ENCODE data around the gene PAPOLB.

PAPOLB gene

DNA sequence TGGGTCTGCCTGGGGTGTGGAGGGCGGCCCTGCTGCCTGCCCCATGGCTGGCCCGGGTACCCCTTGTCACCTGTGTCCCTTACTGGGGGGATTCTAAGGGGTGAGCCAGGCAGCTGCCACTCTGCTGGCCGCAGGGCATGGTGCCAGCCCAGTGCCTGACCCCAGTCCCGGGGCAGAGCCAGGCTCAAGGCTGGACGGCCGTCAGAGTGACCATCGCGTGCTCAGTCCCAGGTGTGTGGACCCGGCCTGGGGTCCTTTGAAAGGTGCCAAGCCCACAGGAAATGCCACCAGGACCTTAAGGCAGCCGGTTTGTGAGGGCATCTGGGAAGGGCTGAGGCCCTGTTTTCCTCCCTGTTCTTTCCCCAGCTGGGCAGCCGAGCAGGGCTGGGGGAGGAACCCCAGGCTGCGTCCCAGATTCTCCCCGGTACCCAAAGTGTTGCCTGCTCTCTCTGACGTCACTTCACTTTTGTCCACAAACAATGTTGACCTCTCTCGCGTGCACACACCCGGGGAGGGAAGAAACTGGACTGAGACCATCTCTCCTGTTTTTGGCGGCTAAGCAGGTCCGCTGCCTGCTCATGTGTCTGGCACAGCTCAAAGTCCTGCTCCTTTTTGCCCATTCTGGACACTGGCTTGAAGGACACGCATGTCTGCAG lies 37.6 kb downstream of the PAPOLB start:
- DNase-seq (ENCODE audit: low read depth in 2 of 2), result no peak

DNA sequence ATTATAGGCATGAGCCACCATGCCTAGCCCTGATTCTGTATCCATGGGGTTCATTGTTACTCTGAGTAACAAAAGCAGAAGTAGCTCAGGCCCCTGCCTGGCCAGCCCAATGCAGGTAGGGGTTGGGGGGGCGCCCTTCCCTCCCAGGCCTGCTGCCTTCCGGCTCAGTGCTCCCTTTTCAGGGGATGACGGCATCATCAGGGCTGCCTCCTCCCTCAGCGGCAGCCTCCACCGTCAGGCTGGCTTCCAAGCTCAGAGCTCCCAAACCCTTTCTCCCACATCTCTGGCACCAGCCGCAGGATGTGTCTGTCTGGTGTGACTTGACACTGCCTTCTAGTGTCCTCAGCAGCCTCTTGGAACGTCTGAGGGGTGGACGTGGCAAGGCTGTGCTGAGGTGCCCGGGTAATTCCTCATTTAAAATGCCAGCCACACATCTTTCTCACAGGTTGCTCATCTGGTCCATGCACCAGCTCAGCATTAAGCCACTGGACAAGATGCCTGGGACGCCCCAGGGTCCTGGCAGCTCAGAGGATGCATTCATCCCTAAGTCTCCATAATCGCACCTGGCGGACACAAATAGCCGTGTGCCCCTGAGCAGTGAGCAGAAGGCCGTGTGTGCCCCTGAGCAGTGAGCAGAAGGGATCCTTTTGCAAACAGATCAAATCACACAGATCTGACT lies 38.2 kb downstream of the PAPOLB start:
- DNase-seq (ENCODE audit: low read depth in 2 of 2), result no peak

DNA sequence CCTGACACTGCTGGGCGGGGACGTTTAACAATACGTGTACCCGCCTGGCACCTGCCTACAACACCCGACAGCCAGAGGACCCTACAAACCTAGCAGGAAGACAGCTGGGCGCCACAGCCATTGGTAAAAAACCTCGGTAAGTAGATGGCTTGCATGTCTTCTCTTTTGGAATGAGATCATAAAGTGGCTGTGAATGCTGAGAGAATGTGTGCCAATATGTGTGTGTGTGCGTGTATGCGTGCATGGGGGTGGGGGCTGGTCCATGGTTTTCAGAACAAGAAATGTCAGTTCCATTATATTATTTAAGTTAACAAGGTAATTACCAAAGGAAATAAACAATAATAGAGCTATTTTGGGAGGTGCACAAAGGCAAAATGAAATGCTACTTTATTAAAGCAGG lies 39.2 kb downstream of the PAPOLB start:
- no peak for DNase-seq (ENCODE audit: low read depth in 2 of 2)

DNA sequence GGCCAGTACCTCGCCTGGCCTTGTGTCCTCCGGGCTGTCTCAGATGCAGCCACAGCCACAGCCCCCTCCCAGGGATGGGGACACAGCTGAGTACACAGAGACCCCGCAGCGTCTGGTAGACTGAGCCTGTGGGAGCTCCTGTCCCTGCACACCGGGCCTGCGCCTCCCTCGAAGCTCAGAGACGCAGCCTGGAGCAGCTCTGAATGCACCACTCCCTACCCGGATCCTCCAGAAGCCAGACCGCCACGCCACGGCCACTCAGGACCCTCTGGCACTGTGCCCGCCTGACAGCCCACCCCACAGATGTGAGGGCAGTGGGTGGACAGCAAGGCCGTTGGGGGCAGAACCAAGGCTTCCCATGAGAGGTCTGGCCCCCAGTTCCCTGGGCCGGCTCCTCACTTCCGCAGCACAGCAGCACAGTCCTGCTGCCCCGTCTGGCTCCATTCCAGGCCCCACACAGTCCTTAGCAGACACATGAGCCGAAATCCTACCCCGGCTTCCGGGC lies 40.8 kb downstream of the PAPOLB start:
- no peak for DNase-seq (ENCODE audit: low read depth in 2 of 2)

DNA sequence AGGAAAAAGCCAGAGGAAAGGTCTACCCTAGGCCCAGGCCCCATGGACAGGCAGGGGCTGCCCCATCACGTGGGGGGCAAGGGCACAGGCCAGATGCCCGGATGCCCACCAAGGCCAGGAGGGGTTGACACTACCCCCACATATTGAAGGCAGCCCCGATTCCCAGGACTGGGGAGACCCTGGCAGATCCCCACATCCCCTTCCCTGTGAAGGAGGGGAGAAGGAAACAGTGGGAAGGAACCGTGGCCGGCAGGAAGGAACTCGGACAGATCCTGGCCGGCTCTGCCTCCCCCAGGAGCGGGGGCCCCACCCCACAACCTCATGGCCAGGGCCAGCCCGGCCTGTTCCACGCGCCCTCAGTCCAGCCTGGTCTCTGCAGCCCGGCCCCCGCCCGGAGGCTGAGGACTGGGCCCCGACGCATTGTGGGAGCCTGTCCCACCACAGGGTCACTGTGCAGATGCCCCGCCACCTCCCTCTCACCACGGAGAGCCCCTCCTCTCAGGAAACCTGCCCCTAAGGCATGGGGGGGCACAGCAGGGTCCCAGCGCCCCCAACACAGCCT lies 41.3 kb downstream of the PAPOLB start:
- no peak for DNase-seq (ENCODE audit: low read depth in 2 of 2)

DNA sequence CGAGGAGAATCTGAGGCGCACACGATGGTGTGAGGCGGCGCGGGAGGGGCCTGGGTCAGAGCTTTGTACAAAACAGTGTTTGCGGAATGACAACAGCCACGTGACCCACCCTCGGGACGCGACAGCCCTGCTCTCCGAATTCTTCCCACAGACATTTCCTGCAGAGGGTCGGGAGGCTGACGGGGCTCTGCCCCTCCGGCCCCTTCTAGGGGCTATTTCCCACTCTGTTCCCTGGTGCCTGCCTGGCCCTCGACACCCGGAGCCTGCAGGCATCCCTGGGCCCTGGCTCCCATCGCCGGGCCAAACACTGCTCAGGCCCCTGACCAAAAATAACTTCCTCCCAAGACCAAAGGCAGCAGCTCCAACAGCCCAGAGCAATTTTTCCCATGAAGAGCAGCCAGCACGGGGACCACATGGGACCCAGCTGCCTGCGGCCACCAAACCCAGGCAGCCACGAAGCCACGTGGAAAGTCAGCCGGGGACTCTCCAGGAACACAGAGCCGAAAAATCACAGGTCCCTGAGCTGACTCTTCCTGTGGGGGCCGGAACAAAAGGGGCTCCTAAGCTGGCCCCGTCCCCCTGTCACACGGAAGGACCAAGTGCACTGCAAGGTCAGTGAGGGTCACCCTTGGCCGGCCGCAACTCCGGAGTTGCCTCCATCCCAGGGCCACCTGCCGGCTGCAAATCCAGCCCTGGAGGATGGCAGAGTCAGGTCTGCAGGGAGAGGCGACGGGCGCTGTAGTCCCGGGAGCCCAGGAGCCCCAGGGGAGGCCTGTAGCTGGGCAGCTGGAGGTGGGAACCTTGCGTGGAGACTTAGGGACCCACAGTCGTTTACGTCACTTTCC lies 42.0 kb downstream of the PAPOLB start:
- DNase-seq (ENCODE audit: low read depth in 2 of 2), result no peak

DNA sequence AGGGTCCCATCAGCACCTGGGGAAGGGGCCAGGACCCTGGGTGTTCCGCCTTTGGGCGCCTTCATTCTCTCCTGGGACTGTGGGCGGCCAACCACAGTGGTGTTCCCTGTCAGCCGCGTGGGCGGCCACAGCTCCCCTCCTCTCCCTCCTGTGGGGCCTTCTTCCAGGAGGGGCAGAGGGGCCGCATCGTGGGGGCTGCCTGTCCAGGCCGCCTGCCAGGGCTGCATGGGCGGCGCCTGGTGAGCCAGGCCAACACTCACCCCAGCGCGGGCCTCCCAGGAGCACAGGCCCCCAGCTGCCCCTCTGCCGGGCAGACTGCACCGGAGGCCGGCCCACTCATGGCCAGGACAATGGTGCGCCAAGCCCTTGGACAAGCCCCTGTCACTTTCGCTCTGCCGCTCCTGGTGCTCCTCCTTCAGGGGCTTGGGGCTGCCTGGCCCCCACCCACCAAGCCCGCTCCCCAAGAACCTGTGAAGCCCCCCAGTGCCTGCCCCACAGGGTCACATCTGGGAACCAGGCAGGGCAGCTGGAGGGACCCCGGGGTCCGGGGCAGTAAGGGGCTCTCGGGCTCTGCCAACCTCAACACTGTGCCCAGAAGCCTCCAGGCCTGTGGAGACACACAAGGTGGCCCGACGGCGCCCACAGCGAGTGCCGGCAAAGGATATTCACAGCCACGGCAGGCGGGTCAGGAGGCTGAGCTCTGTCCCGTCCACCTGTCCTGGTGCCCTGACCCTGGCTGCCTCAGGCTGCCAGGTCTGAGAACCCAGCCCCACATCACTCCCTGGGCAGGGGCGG lies 43.6 kb downstream of the PAPOLB start:
- DNase-seq (ENCODE audit: low read depth in 2 of 2), result no peak

DNA sequence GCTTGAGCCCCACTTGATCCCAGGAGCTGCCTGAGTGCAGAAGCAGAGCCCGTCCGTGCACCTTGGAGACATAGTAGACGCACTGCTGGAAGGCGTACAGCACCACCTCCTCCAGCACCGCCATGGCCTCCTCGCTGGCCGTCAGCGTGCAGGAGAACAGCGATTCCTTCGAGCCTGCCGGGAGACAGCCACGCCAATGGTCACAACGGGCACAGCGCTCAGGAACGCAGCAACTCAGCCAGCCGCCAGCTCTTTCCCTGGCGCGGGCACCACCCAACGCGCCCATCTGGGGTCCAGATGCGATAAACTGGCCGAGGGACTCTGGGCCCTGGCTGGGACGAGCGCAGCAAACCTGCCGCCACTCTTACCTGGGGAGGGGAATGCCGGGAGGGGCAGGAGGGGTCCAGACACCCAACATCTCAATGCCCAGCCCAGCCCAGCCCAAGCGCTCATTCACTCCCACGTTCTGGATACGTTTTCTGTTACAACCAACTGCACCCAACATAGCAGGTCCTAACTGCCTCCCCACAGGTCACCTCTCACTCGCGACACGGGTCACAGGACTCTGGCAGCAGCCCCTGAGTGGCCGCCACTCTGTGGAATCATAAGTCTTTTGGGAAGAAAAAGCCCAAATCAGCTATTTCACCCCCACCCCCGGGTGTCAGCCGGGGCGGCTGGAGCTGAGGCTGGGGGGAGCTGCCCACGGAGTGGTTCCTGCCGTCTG lies 44.5 kb downstream of the PAPOLB start:
- no peak for DNase-seq (ENCODE audit: low read depth in 2 of 2)

DNA sequence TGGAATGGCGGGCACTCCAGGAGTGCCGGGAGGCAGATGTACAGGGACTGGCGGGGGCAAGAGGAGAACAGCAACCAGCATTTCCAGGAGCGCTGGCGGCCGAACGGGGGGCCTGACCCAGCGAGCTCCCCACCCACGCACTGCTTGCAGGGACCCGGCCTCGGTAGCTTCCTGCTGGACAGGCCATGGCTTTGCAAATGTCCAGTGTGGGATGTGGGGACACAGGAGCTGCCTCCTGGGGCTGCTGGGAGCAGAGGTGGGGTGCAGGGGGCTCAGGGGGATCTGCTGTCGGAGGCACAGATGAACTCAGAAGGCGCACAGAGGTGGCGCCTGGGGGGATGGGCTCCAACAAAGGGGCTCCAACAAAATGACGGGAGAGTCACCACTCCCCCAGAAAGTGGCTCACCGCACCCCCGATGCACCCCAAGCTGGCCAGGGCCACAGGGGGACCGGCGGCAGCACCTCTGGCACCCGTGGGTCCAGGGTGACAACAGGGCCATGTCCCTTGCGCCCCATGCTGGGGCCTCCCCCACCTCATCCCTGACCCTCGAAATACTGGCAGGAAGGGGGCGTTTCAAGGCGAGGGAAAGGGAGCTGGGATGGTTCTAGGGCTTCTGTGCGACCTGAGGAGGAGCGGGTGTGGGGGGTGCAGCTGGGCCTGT lies 45.3 kb downstream of the PAPOLB start:
- no peak for DNase-seq (ENCODE audit: low read depth in 2 of 2)

DNA sequence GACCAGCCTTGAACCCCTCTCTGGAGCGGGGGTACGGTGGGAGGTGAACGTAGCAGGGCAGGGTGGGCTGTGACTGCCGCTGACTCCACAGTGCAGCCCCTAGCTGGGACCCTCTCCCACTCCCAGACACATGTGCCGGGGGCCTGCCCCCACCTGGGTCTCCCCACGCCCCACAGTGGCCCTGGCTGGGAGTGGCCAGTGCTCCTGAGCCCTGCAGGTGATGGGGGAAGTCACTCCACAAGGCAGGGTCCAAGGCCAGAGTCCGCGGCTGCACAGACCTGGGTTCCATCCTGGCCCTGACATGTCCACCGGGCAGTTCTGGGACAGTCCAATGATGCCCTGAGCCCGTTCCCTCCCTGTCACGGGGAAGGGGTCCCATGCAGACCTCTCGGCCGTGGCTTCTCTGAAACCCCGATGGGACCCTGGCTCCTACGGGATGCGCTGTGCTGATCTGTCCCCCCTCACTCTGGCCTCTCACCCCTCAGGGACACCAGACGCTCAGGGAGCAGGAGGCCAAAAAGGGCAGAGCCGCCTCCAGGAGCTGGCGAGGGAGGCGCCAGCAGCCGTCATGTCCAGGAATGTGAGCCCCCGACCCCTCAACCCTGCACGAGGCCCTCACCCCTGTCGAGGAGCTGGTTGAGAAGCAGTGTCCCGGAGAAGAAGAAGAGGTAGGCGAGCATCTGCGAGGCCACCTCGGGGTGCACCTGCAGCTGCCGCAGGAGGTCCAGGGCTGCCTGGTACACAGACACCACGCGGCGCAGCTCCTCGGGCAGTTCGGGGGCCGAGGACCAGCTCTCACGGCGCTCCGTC lies 46.0 kb downstream of the PAPOLB start:
- no peak for DNase-seq (ENCODE audit: low read depth in 2 of 2)

DNA sequence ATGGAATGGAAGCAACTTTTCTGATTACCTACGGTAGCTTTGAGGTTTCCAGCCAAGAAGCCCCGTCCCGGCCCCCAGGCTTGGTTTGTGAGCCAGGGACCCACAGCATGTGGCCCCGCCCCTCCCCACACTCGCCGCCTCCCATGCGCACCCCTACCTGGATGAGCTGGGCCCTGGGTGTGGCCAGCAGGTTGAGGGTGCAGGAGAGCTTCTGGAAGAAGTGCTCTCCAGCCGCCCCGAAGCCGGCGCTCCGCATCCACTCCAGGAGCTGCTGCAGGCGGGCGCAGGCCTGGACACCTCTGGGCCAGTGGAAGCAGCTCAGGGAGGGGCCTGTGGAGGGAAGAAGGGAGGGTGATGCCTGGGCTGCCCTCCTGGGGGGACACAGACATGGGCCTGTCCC lies 46.7 kb downstream of the PAPOLB start:
- no peak for DNase-seq (ENCODE audit: low read depth in 2 of 2)

DNA sequence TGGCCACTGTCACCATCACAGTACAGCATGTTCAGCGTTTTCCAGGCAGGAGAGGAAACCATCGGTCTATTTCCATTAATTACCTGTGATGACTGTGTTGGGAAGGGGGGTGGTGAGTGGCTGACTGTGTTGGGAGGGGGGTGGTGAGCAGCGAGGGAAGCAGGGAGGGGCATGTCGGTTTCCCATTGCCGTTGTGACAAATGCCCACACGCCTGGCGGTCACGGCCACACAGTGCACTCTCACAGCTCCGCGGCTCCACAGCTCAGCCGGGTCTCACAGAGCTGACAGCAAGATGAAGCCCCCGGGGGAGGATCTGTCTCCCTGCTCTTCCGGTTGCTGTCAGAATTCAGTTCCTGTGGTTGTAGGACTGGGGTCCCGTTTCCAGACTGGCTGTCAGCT lies 47.4 kb downstream of the PAPOLB start:
- no peak for DNase-seq (ENCODE audit: low read depth in 2 of 2)

DNA sequence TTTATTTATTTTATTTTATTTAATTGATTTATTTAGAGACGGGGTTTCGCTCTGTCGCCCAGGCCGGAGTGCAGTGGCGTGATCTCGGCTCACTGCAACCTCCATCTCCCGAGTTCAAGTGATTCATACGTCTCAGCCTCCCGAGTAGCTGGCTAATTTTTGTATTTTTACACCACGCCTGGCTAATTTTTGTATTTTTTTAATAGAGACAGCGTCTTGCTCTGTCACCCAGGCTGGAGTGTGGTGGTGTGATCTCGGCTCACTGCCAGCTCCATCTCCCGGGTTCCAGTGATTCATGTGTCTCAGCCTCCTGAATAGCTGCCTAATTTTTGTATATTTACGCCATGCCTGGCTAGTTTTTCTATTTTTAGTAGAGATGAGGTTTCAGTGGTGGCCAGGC lies 52.2 kb downstream of the PAPOLB start:
- no peak for DNase-seq (ENCODE audit: low read depth in 2 of 2)

DNA sequence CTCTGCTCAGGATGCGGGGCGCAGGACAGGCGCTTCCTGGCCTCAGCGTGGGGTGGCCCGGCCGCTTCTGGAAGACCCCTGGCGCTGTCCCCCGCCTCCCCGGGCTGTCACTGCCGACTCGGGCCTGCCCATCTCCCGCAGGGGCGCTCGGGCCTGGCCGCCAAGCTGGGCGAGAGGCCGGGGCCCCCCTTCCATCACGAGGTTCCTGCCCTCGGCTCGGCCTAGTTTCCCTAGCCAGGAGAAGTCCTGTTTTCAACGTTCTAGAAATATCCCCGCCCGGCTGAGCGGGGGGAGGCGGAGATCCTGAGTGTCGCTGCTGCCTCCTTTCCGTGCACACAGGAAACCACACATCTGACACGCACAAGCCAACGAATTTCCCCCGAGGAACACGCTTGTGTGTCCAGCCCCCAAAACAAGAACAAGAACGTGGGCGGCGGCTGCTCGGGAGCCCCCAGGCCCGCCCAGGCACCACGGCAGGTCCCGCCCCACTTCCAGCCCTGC lies 52.7 kb downstream of the PAPOLB start:
- no peak for DNase-seq (ENCODE audit: low read depth in 2 of 2)

DNA sequence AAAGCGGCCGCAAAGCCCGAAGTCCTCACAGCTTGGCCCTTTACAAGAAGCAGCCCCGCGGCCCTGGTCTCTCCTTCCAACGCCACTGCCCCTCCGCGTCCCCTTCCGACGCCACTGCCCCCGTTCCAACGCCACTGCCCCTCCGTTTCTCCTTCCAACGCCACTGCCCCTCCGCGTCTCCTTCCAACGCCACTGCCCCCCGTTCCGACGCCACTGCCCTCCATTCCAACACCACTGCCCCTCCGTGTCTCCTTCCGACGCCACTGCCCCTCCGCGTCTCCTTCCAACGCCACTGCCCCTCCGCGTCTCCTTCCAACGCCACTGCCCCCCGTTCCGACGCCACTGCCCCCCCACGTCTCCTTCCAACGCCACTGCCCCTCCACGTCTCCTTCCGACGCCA lies 53.3 kb downstream of the PAPOLB start:
- DNase-seq (ENCODE audit: low read depth in 2 of 2), result no peak

DNA sequence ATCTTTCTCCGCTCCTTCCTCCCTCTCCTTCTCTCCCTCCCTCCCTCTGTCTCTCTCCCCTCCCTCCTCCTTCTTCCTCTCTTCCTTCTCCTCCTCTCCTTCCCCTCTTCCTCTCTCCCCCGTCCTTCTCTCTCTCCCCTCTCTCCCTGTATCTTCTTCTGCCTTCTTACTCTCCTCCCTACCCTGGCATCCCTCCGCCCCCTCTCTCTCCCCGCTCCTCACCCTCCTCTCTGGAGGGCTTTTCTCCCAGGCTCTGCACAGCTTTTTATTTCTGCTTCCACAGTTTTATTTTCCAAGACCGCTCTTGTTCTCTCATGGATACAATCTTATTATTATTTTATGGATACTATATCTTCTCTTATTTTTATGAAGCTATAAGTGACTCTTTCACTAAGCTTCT lies 53.8 kb downstream of the PAPOLB start:
- DNase-seq (ENCODE audit: low read depth in 2 of 2), result no peak
